ENCODE measurements around the gene LIN28B. TPM values are rescaled to one million over a fixed set of nuclear protein-coding genes. Genes with fewer than 3 reads are reported as not detected.
"Not testable (repeated sequence)": the region's sequence is repeated elsewhere in the genome, so short reads cannot be mapped to it uniquely, and the experiment has no call there.

LIN28B gene
- total and polyA plus RNA-seq, 7 experiments from 2014 or later = not detected

- Mint-ChIP-seq H3K27me3 (peaks cover 5 to 10% (median 8%) of the 10 kb centered on the region in 5 donors), H3K36me3 (no peaks in the 10 kb centered on the region), H3K4me1 (no peaks in the 10 kb centered on the region), H3K9me3 (no peaks in the 10 kb centered on the region), H3K27ac (no peak overlapping the region), H3K4me3 (no peak overlapping the region)
- intact Hi-C loops (cut with micrococcal nuclease) = no loop called here
- no peaks in the 10 kb centered on the region for H3K36me3 ChIP-seq (ENCODE audit: control insufficient read depth in 2 of 3, insufficient read depth in 3 of 3, low read length in 3 of 3)
- H3K4me1 ChIP-seq (ENCODE audit: control insufficient read depth in 2 of 2, insufficient read depth in 2 of 2, low read length in 2 of 2) = no peaks in the 10 kb centered on the region
- POLR2A ChIA-PET = no interaction called here
- DNase-seq (no peak), ATAC-seq (no peak)
- H3K27me3 ChIP-seq (ENCODE audit: control insufficient read depth in 2 of 2, insufficient read depth in 2 of 2, low read length in 2 of 2) = no peaks in the 10 kb centered on the region
- H3K9me3 ChIP-seq (ENCODE audit: control insufficient read depth in 2 of 3, low read length in 3 of 3) = no peaks in the 10 kb centered on the region
- CTCF ChIA-PET = no interaction called here
- no peak overlapping the region for H3K4me3 ChIP-seq (ENCODE audit: low read length)
- no peak overlapping the region for H3K27ac ChIP-seq (ENCODE audit: low read depth, low read length)
Measured at GRCh38 chr6:104969785-104970581, 13.1 kb downstream of the LIN28B start.

- Histone ChIP-seq H3K9me3 (ENCODE audit: control insufficient read depth in 2 of 3, low read length in 3 of 3) (no peaks in the 10 kb centered on the region), H3K27ac (ENCODE audit: low read depth, low read length) (no peak overlapping the region), H3K27me3 (ENCODE audit: control insufficient read depth in 2 of 2, insufficient read depth in 2 of 2, low read length in 2 of 2) (no peaks in the 10 kb centered on the region), H3K36me3 (ENCODE audit: control insufficient read depth in 2 of 3, insufficient read depth in 3 of 3, low read length in 3 of 3) (no peaks in the 10 kb centered on the region), H3K4me3 (ENCODE audit: low read length) (no peak overlapping the region), H3K4me1 (ENCODE audit: control insufficient read depth in 2 of 2, insufficient read depth in 2 of 2, low read length in 2 of 2) (no peaks in the 10 kb centered on the region)
- ChIA-PET POLR2A (no interaction called here), CTCF (no interaction called here)
- ATAC-seq = no peak
- no peaks in the 10 kb centered on the region for H3K4me1 Mint-ChIP-seq
- no peak overlapping the region for H3K4me3 Mint-ChIP-seq
- H3K36me3 Mint-ChIP-seq = no peaks in the 10 kb centered on the region
- no peak for DNase-seq
- intact Hi-C loops (cut with micrococcal nuclease) = no loop called here
- H3K27me3 Mint-ChIP-seq = peaks cover 8 to 20% (median 11%) of the 10 kb centered on the region in 5 donors
- no peak overlapping the region for H3K27ac Mint-ChIP-seq
- no peaks in the 10 kb centered on the region for H3K9me3 Mint-ChIP-seq
Measured at GRCh38 chr6:104973404-104973803, 16.5 kb downstream of the LIN28B start.

- CTCF ChIA-PET = no interaction called here
- Mint-ChIP-seq H3K4me1 (no peaks in the 10 kb centered on the region), H3K27me3 (peaks cover 5 to 10% (median 6%) of the 10 kb centered on the region in 5 donors), H3K27ac (no peak overlapping the region), H3K9me3 (no peaks in the 10 kb centered on the region), H3K36me3 (no peaks in the 10 kb centered on the region), H3K4me3 (no peak overlapping the region)
- Histone ChIP-seq H3K4me1 (ENCODE audit: control insufficient read depth in 2 of 2, insufficient read depth in 2 of 2, low read length in 2 of 2) (no peaks in the 10 kb centered on the region), H3K27me3 (ENCODE audit: control insufficient read depth in 2 of 2, insufficient read depth in 2 of 2, low read length in 2 of 2) (no peaks in the 10 kb centered on the region), H3K9me3 (ENCODE audit: control insufficient read depth in 2 of 3, low read length in 3 of 3) (no peaks in the 10 kb centered on the region), H3K27ac (ENCODE audit: low read depth, low read length) (no peak overlapping the region), H3K36me3 (ENCODE audit: control insufficient read depth in 2 of 3, insufficient read depth in 3 of 3, low read length in 3 of 3) (no peaks in the 10 kb centered on the region), H3K4me3 (ENCODE audit: low read length) (no peak overlapping the region)
- POLR2A ChIA-PET = no interaction called here
- ATAC-seq (no peak), DNase-seq (no peak)
- intact Hi-C loops (cut with micrococcal nuclease) = no loop called here
Measured at GRCh38 chr6:104983296-104983695, 26.4 kb downstream of the LIN28B start.

- Histone ChIP-seq H3K4me3 (ENCODE audit: low read length) (no peak overlapping the region), H3K27ac (ENCODE audit: low read depth, low read length) (no peak overlapping the region), H3K9me3 (ENCODE audit: control insufficient read depth in 2 of 3, low read length in 3 of 3) (no peaks in the 10 kb centered on the region), H3K4me1 (ENCODE audit: control insufficient read depth in 2 of 2, insufficient read depth in 2 of 2, low read length in 2 of 2) (no peaks in the 10 kb centered on the region), H3K27me3 (ENCODE audit: control insufficient read depth in 2 of 2, insufficient read depth in 2 of 2, low read length in 2 of 2) (no peaks in the 10 kb centered on the region), H3K36me3 (ENCODE audit: control insufficient read depth in 2 of 3, insufficient read depth in 3 of 3, low read length in 3 of 3) (no peaks in the 10 kb centered on the region)
- Mint-ChIP-seq H3K4me3 (no peak overlapping the region), H3K9me3 (no peaks in the 10 kb centered on the region), H3K27me3 (peaks cover 5 to 10% (median 5%) of the 10 kb centered on the region in 5 donors), H3K27ac (no peak overlapping the region), H3K4me1 (no peaks in the 10 kb centered on the region), H3K36me3 (no peaks in the 10 kb centered on the region)
- intact Hi-C loops (cut with micrococcal nuclease) = no loop called here
- ATAC-seq = no peak
- ChIA-PET CTCF (no interaction called here), POLR2A (no interaction called here)
- no peak for DNase-seq
Measured at GRCh38 chr6:104983776-104984175, 26.9 kb downstream of the LIN28B start.

GRCh38 chr6:104984831-104985230 is 27.9 kb downstream of the LIN28B start:
- no peak overlapping the region for H3K27ac Mint-ChIP-seq
- no peaks in the 10 kb centered on the region for H3K9me3 Mint-ChIP-seq
- ChIA-PET CTCF (no interaction called here), POLR2A (no interaction called here)
- Histone ChIP-seq H3K9me3 (ENCODE audit: control insufficient read depth in 2 of 3, low read length in 3 of 3) (no peaks in the 10 kb centered on the region), H3K4me3 (ENCODE audit: low read length) (no peak overlapping the region), H3K27ac (ENCODE audit: low read depth, low read length) (no peak overlapping the region), H3K4me1 (ENCODE audit: control insufficient read depth in 2 of 2, insufficient read depth in 2 of 2, low read length in 2 of 2) (no peaks in the 10 kb centered on the region), H3K36me3 (ENCODE audit: control insufficient read depth in 2 of 3, insufficient read depth in 3 of 3, low read length in 3 of 3) (no peaks in the 10 kb centered on the region), H3K27me3 (ENCODE audit: control insufficient read depth in 2 of 2, insufficient read depth in 2 of 2, low read length in 2 of 2) (no peaks in the 10 kb centered on the region)
- peaks cover 4 to 10% (median 8%) of the 10 kb centered on the region in 5 donors for H3K27me3 Mint-ChIP-seq
- H3K4me1 Mint-ChIP-seq = no peaks in the 10 kb centered on the region
- H3K36me3 Mint-ChIP-seq = no peaks in the 10 kb centered on the region
- no peak for ATAC-seq
- H3K4me3 Mint-ChIP-seq = no peak overlapping the region
- intact Hi-C loops (cut with micrococcal nuclease) = no loop called here
- DNase-seq = no peak

DNA sequence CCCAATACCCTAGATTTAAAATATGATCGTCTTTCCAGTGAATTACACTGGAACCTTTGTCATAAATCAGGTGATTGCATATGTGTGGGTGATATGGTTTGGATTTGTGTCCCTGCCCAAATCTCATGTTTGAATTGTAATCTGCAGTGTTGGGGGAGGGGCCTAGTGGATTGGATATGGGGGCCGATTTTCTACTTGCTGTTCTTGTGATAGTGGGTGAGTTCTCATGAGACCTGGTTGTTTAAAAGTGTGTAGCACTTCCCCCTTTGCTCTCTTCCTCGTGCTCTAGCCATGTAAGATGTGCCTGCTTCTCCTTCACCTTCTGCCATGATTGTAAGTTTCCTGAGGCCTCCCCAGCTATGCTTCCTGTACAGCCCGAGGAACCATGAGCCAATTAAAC is 29.0 kb downstream of the LIN28B start:
- H3K27me3 Mint-ChIP-seq; H3K4me3 ChIP-seq (ENCODE audit: low read length); H3K36me3 ChIP-seq (ENCODE audit: control insufficient read depth in 2 of 3, insufficient read depth in 3 of 3, low read length in 3 of 3); H3K9me3 ChIP-seq (ENCODE audit: control insufficient read depth in 2 of 3, low read length in 3 of 3); DNase-seq; H3K9me3 Mint-ChIP-seq; H3K27ac ChIP-seq (ENCODE audit: low read depth, low read length); H3K4me3 Mint-ChIP-seq; intact Hi-C loops (cut with micrococcal nuclease); H3K4me1 ChIP-seq (ENCODE audit: control insufficient read depth in 2 of 2, insufficient read depth in 2 of 2, low read length in 2 of 2); H3K27me3 ChIP-seq (ENCODE audit: control insufficient read depth in 2 of 2, insufficient read depth in 2 of 2, low read length in 2 of 2); H3K4me1 Mint-ChIP-seq; POLR2A ChIA-PET; ATAC-seq; CTCF ChIA-PET; H3K36me3 Mint-ChIP-seq; H3K27ac Mint-ChIP-seq: not testable (repeated sequence)

GRCh38 chr6:104986625-104987024 is 29.7 kb downstream of the LIN28B start:
- no peak overlapping the region for H3K4me3 Mint-ChIP-seq
- ATAC-seq = no peak
- Histone ChIP-seq H3K27me3 (ENCODE audit: control insufficient read depth in 2 of 2, insufficient read depth in 2 of 2, low read length in 2 of 2) (no peaks in the 10 kb centered on the region), H3K27ac (ENCODE audit: low read depth, low read length) (no peak overlapping the region), H3K4me1 (ENCODE audit: control insufficient read depth in 2 of 2, insufficient read depth in 2 of 2, low read length in 2 of 2) (no peaks in the 10 kb centered on the region), H3K36me3 (ENCODE audit: control insufficient read depth in 2 of 3, insufficient read depth in 3 of 3, low read length in 3 of 3) (no peaks in the 10 kb centered on the region), H3K4me3 (ENCODE audit: low read length) (no peak overlapping the region), H3K9me3 (ENCODE audit: control insufficient read depth in 2 of 3, low read length in 3 of 3) (no peaks in the 10 kb centered on the region)
- ChIA-PET CTCF (interaction anchor here (0.6 kb wide), 1 partner anchor 32 kb away, joined by 7 read pairs; no protein-coding TSS in a partner anchor), POLR2A (no interaction called here)
- H3K4me1 Mint-ChIP-seq = no peaks in the 10 kb centered on the region
- no peak overlapping the region for H3K27ac Mint-ChIP-seq
- no peak for DNase-seq
- H3K36me3 Mint-ChIP-seq = no peaks in the 10 kb centered on the region
- intact Hi-C loops (cut with micrococcal nuclease) = no loop called here
- H3K27me3 Mint-ChIP-seq = peaks cover 2 to 8% (median 3%) of the 10 kb centered on the region in 5 donors
- no peaks in the 10 kb centered on the region for H3K9me3 Mint-ChIP-seq
